Measurements from ENCODE around the gene GRIA2. TPM values are rescaled to one million over a fixed set of nuclear protein-coding genes. Genes with fewer than 3 reads are reported as not detected.

GRIA2 gene
- polyA plus RNA-seq, 3 donors, result not detected

GRCh38 chr4:157315968-157316367 is 95.4 kb downstream of the GRIA2 start:
- no peaks in the 10 kb centered on the region for H3K79me2 ChIP-seq (ENCODE audit: insufficient read depth, low read length)
- intact Hi-C loops (cut with micrococcal nuclease), result no loop called here
- no peak overlapping the region for H3K27ac ChIP-seq (ENCODE audit: low read depth in 1 of 2, low read length in 2 of 2)
- H3K9ac ChIP-seq (ENCODE audit: insufficient read depth, low read length, poor library complexity, severe bottlenecking), result no peak overlapping the region
- H3K4me3 ChIP-seq (replicated peaks in 1 of 3; ENCODE audit: low read depth in 2 of 3, low read length in 3 of 3), result no peak overlapping the region
- H2AFZ ChIP-seq (ENCODE audit: insufficient read depth, low read depth, low read length, poor library complexity, severe bottlenecking), result no peak overlapping the region
- WGBS (ENCODE audit: insufficient coverage), result no CpG with 5 or more reads among the region's 1 CpG
- TF ChIP-seq CTCF (IDR thresholded peaks at IDR 0.05), result no peak
- Mint-ChIP-seq H3K36me3 (no peaks in the 10 kb centered on the region), H3K9me3 (no peaks in the 10 kb centered on the region), H3K4me1 (no peaks in the 10 kb centered on the region), H3K27ac (no peak overlapping the region), H3K4me3 (no peak overlapping the region), H3K27me3 (ENCODE audit: low read depth in 3 of 3) (no peaks in the 10 kb centered on the region)
- no peaks in the 10 kb centered on the region for H4K20me1 ChIP-seq (ENCODE audit: insufficient read depth, low read length)
- H3K4me1 ChIP-seq (ENCODE audit: control insufficient read depth in 1 of 2, insufficient read depth in 2 of 2, low read length in 2 of 2), result no peaks in the 10 kb centered on the region
- no peaks in the 10 kb centered on the region for H3K9me3 ChIP-seq (replicated peaks in 1 of 2; ENCODE audit: control insufficient read depth in 1 of 2, insufficient read depth in 1 of 2, low read length in 2 of 2)
- DNase-seq, result no peak
- H3K27me3 ChIP-seq (ENCODE audit: control insufficient read depth in 2 of 2, insufficient read depth in 2 of 2, low read length in 2 of 2), result no peaks in the 10 kb centered on the region
- no peaks in the 10 kb centered on the region for H3K36me3 ChIP-seq (replicated peaks in 1 of 2; ENCODE audit: control insufficient read depth in 1 of 2, insufficient read depth in 2 of 2, low read length in 2 of 2)
- no peak overlapping the region for H3K4me2 ChIP-seq (replicated peaks; ENCODE audit: extremely low read depth, low read length, poor library complexity, severe bottlenecking)

- Histone ChIP-seq H3K4me2 (replicated peaks; ENCODE audit: extremely low read depth, low read length, poor library complexity, severe bottlenecking) (no peak overlapping the region), H3K79me2 (ENCODE audit: insufficient read depth, low read length) (no peaks in the 10 kb centered on the region), H3K4me3 (replicated peaks in 1 of 3; ENCODE audit: low read depth in 2 of 3, low read length in 3 of 3) (no peak overlapping the region), H2AFZ (ENCODE audit: insufficient read depth, low read depth, low read length, poor library complexity, severe bottlenecking) (no peak overlapping the region), H4K20me1 (ENCODE audit: insufficient read depth, low read length) (no peaks in the 10 kb centered on the region), H3K9ac (ENCODE audit: insufficient read depth, low read length, poor library complexity, severe bottlenecking) (no peak overlapping the region), H3K9me3 (replicated peaks in 1 of 2; ENCODE audit: control insufficient read depth in 1 of 2, insufficient read depth in 1 of 2, low read length in 2 of 2) (no peaks in the 10 kb centered on the region), H3K27ac (ENCODE audit: low read depth in 1 of 2, low read length in 2 of 2) (no peak overlapping the region), H3K27me3 (ENCODE audit: control insufficient read depth in 2 of 2, insufficient read depth in 2 of 2, low read length in 2 of 2) (no peaks in the 10 kb centered on the region), H3K4me1 (ENCODE audit: control insufficient read depth in 1 of 2, insufficient read depth in 2 of 2, low read length in 2 of 2) (no peaks in the 10 kb centered on the region), H3K36me3 (replicated peaks in 1 of 2; ENCODE audit: control insufficient read depth in 1 of 2, insufficient read depth in 2 of 2, low read length in 2 of 2) (no peaks in the 10 kb centered on the region)
- no peak overlapping the region for H3K27ac Mint-ChIP-seq
- peaks cover 0 to 2% (median 0%) of the 10 kb centered on the region in 7 donors for H3K9me3 Mint-ChIP-seq
- H3K36me3 Mint-ChIP-seq, result no peaks in the 10 kb centered on the region
- no peaks in the 10 kb centered on the region for H3K27me3 Mint-ChIP-seq (ENCODE audit: low read depth in 3 of 3)
- intact Hi-C loops (cut with micrococcal nuclease), result no loop called here
- no peak for TF ChIP-seq CTCF (IDR thresholded peaks at IDR 0.05)
- no peak for DNase-seq
- no peak overlapping the region for H3K4me3 Mint-ChIP-seq
- no peaks in the 10 kb centered on the region for H3K4me1 Mint-ChIP-seq
- 100% methylated on average over 1 of the region's 2 CpGs for WGBS (ENCODE audit: insufficient coverage)
These were observed 99.6 kb downstream of the GRIA2 start for GRCh38 chr4:157320092-157320491.
